Activated naive CD8-positive, alpha-beta T cell treated with anti-CD3 and anti-CD28 coated beads, Interleukin-2, amount 50 U/mL, for 24 hours (primary cell): Measurements from ENCODE around the gene XPR1.
A peak's percentile ranks its signal among the peaks of the same experiment; 100 is the strongest.

ENCODE experiments used
- ATAC-seq: fragments of 150-1000 bp; cut with Tn5 transposase; one replicate; pipeline ENCODE4 v1.10.0; 2021
- DNase-seq: peaks from one replicate; pipeline ENCODE4 v3.0.0; 2021
- H3K27ac Mint-ChIP-seq: one replicate; pipeline ENCODE4 v1.8.0; 2021; ENCODE audit warnings: mild to moderate bottlenecking, mixed read lengths
- H3K27me3 Mint-ChIP-seq: one replicate; pipeline ENCODE4 v1.8.0; 2021; ENCODE audit warnings: mixed read lengths
- H3K36me3 Mint-ChIP-seq: one replicate; pipeline ENCODE4 v1.8.0; 2021; ENCODE audit warnings: low read depth, mixed read lengths
- H3K4me1 Mint-ChIP-seq: one replicate; pipeline ENCODE4 v1.8.0; 2021; ENCODE audit warnings: mixed read lengths
- H3K4me3 Mint-ChIP-seq: one replicate; pipeline ENCODE4 v1.8.0; 2021; ENCODE audit warnings: mild to moderate bottlenecking, moderate library complexity, mixed read lengths
- H3K9me3 Mint-ChIP-seq: one replicate; pipeline ENCODE4 v1.8.0; 2021; ENCODE audit warnings: mixed read lengths

The XPR1 gene

DNA sequence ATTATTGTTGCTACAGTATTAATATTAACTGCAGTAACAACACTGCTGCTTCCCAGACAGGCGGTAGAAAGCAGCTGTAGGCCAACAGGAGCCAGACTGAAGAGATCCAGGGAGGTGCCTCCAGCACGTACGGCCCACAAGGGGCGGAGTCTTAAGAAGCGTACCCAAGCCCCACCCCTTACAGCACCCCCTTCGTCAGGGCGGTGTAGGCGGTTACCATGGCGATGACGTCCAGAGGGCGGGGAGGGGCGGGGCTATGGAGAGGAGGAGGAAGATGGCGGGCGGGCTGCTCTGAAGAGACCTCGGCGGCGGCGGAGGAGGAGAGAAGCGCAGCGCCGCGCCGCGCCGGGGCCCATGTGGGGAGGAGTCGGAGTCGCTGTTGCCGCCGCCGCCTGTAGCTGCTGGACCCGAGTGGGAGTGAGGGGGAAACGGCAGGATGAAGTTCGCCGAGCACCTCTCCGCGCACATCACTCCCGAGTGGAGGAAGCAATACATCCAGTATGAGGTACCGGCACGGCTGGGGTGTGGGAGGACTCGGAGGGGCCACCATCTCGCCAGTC, at the start of gene XPR1:
XPR1 (plus strand) TSS at position 257 of the 560 bp plus-strand sequence; CDS start at position 437, 180 bp downstream.
- Mint-ChIP-seq H3K27me3 (no peaks in the 10 kb centered on the region), H3K4me3 (no peak within 1 kb of the TSS), H3K4me1 (peaks cover 11% of the 10 kb centered on the region), H3K27ac (peak within 1 kb of the TSS; percentile 86), H3K9me3 (no peaks in the 10 kb centered on the region), H3K36me3 (no peaks in the 10 kb centered on the region)
- ATAC-seq (peak; percentile 99), DNase-seq (peak; percentile 96)

- Mint-ChIP-seq H3K36me3 (no peaks in the 10 kb centered on the region), H3K4me1 (peaks cover 20% of the 10 kb centered on the region), H3K9me3 (peaks cover 13% of the 10 kb centered on the region), H3K27me3 (no peaks in the 10 kb centered on the region), H3K27ac (peak overlapping the region; percentile 75), H3K4me3 (no peak overlapping the region)
- ATAC-seq (no peak), DNase-seq (no peak)
Measured at GRCh38 chr1:180584869-180585268, 47.0 kb upstream of the XPR1 start.

- Mint-ChIP-seq H3K4me3 (no peak overlapping the region), H3K27ac (peak overlapping the region; percentile 75), H3K36me3 (no peaks in the 10 kb centered on the region), H3K4me1 (peaks cover 18% of the 10 kb centered on the region), H3K27me3 (no peaks in the 10 kb centered on the region), H3K9me3 (peaks cover 13% of the 10 kb centered on the region)
- DNase-seq (no peak), ATAC-seq (no peak)
Measured at GRCh38 chr1:180585994-180586359, 45.8 kb upstream of the XPR1 start.

- no peak for ATAC-seq
- H3K4me1 Mint-ChIP-seq, result peaks cover 18% of the 10 kb centered on the region
- no peak overlapping the region for H3K4me3 Mint-ChIP-seq
- no peak overlapping the region for H3K27ac Mint-ChIP-seq
- H3K9me3 Mint-ChIP-seq, result peaks cover 13% of the 10 kb centered on the region
- DNase-seq, result no peak
- H3K36me3 Mint-ChIP-seq, result no peaks in the 10 kb centered on the region
- no peaks in the 10 kb centered on the region for H3K27me3 Mint-ChIP-seq
Measured at GRCh38 chr1:180586671-180587155, 45.1 kb upstream of the XPR1 start.

- no peak for ATAC-seq
- Mint-ChIP-seq H3K9me3 (peaks cover 13% of the 10 kb centered on the region), H3K27me3 (no peaks in the 10 kb centered on the region), H3K36me3 (no peaks in the 10 kb centered on the region), H3K27ac (no peak overlapping the region), H3K4me1 (peaks cover 18% of the 10 kb centered on the region), H3K4me3 (no peak overlapping the region)
- no peak for DNase-seq
Measured at GRCh38 chr1:180588121-180588520, 43.7 kb upstream of the XPR1 start.

GRCh38 chr1:180590889-180591288, 40.9 kb upstream of the XPR1 start:
- no peak overlapping the region for H3K4me3 Mint-ChIP-seq
- H3K36me3 Mint-ChIP-seq, result no peaks in the 10 kb centered on the region
- no peak for DNase-seq
- H3K4me1 Mint-ChIP-seq, result peaks cover 4% of the 10 kb centered on the region
- ATAC-seq, result no peak
- H3K27me3 Mint-ChIP-seq, result peaks cover 4% of the 10 kb centered on the region
- peaks cover 13% of the 10 kb centered on the region for H3K9me3 Mint-ChIP-seq
- no peak overlapping the region for H3K27ac Mint-ChIP-seq

- no peaks in the 10 kb centered on the region for H3K4me1 Mint-ChIP-seq
- no peaks in the 10 kb centered on the region for H3K36me3 Mint-ChIP-seq
- H3K9me3 Mint-ChIP-seq, result peaks cover 2% of the 10 kb centered on the region
- ATAC-seq (no peak), DNase-seq (no peak)
- peaks cover 4% of the 10 kb centered on the region for H3K27me3 Mint-ChIP-seq
- no peak overlapping the region for H3K4me3 Mint-ChIP-seq
- no peak overlapping the region for H3K27ac Mint-ChIP-seq
Measured at GRCh38 chr1:180593382-180593781, 38.4 kb upstream of the XPR1 start.

DNA sequence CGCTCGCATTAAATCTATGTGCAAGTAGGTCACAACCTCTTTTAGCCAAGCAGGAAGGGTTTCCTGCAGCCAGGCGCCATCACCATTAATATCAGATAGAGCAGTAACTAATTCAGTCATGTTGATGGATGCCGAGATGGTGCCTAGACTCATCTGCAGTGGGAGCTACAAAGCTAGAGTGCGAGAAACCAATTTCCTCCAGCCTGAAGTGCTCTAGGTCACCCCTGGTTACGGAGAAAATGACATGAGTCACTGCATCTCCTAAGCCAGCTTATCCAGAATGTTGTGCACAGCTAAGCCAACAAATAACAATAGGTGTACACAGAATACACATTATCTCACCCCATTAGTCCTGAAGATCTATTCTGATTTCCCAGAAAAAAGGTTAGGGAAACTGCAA, 37.1 kb upstream of the XPR1 start:
- H3K9me3 Mint-ChIP-seq, result no peaks in the 10 kb centered on the region
- H3K4me3 Mint-ChIP-seq, result no peak overlapping the region
- H3K27ac Mint-ChIP-seq, result no peak overlapping the region
- H3K4me1 Mint-ChIP-seq, result no peaks in the 10 kb centered on the region
- DNase-seq (no peak), ATAC-seq (no peak)
- no peaks in the 10 kb centered on the region for H3K36me3 Mint-ChIP-seq
- peaks cover 4% of the 10 kb centered on the region for H3K27me3 Mint-ChIP-seq

DNA sequence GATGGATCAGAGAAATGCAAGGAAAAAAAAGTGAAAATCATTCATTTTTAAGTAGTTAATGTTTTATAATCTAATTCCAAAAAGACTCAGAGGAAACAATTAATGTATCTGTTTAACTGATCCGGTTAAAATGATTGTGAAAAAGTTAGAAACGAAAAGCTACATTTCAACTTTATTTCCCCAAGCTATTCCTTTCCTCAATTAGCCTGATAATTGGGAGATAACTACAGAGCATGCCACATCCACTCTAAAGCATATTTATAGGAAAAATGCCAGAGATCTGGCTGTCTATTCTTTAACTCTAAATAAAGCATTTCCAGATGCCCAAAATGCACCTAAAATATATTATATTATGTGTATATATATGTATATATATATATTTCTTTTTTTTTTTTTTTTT, 35.9 kb upstream of the XPR1 start:
- Mint-ChIP-seq H3K4me3 (no peak overlapping the region), H3K36me3 (no peaks in the 10 kb centered on the region), H3K4me1 (no peaks in the 10 kb centered on the region), H3K9me3 (no peaks in the 10 kb centered on the region), H3K27me3 (peaks cover 4% of the 10 kb centered on the region), H3K27ac (no peak overlapping the region)
- DNase-seq (no peak), ATAC-seq (no peak)

DNA sequence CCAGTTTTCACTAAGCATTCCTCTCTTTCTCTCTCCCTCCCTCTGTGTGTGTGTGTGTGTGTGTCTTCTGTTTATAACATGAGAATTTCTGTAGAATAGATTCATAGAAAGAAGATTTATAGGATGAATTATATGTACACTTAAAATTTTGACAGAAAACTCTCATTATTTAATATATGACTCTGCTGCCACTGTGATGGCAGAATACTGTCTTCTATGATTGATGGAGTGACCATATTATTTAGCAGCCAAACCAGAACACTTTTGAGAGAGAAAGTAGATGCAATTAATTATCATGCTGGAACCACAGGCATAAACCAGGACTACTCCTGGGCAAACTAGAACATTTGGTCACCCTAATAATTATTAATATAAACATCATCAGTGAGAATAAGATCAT, 34.3 kb upstream of the XPR1 start:
- Mint-ChIP-seq H3K27me3 (peaks cover 4% of the 10 kb centered on the region), H3K4me1 (no peaks in the 10 kb centered on the region), H3K36me3 (no peaks in the 10 kb centered on the region), H3K9me3 (no peaks in the 10 kb centered on the region), H3K4me3 (no peak overlapping the region), H3K27ac (no peak overlapping the region)
- DNase-seq, result no peak
- ATAC-seq, result no peak

GRCh38 chr1:180598333-180598974, 33.4 kb upstream of the XPR1 start:
- Mint-ChIP-seq H3K27me3 (peaks cover 4% of the 10 kb centered on the region), H3K4me1 (no peaks in the 10 kb centered on the region), H3K4me3 (no peak overlapping the region), H3K27ac (no peak overlapping the region), H3K9me3 (no peaks in the 10 kb centered on the region), H3K36me3 (no peaks in the 10 kb centered on the region)
- DNase-seq (no peak), ATAC-seq (no peak)

- no peaks in the 10 kb centered on the region for H3K4me1 Mint-ChIP-seq
- no peak overlapping the region for H3K27ac Mint-ChIP-seq
- ATAC-seq (no peak), DNase-seq (no peak)
- peaks cover 2% of the 10 kb centered on the region for H3K27me3 Mint-ChIP-seq
- no peaks in the 10 kb centered on the region for H3K36me3 Mint-ChIP-seq
- no peaks in the 10 kb centered on the region for H3K9me3 Mint-ChIP-seq
- no peak overlapping the region for H3K4me3 Mint-ChIP-seq
Measured at GRCh38 chr1:180600343-180600742, 31.5 kb upstream of the XPR1 start.

DNA sequence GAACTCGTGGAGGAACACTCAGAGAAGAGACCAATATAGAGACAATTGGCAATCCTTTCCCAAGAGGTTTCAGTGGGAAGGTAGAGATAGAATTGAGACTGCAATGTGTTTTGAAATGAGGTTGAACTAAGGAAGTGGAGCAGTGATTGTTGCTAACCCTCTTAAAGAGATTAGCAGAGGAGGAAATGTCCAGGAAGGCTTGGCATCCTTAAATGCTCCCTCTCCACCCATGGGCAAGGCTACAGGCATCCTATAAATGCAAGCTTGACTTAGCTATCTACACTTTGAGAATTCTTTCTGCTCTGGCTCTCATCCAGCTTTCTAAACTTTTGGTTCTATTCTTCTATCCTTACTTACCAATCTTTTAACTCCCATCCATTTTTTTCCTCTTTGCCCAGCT, 30.3 kb upstream of the XPR1 start:
- Mint-ChIP-seq H3K4me3 (no peak overlapping the region), H3K27ac (no peak overlapping the region), H3K27me3 (no peaks in the 10 kb centered on the region), H3K36me3 (no peaks in the 10 kb centered on the region), H3K9me3 (no peaks in the 10 kb centered on the region), H3K4me1 (no peaks in the 10 kb centered on the region)
- no peak for DNase-seq
- no peak for ATAC-seq

GRCh38 chr1:180603223-180603849, 28.5 kb upstream of the XPR1 start:
- Mint-ChIP-seq H3K4me1 (no peaks in the 10 kb centered on the region), H3K27me3 (no peaks in the 10 kb centered on the region)

GRCh38 chr1:180603850-180604226, 28.0 kb upstream of the XPR1 start:
- Mint-ChIP-seq H3K27me3 (no peaks in the 10 kb centered on the region), H3K9me3 (no peaks in the 10 kb centered on the region), H3K27ac (no peak overlapping the region), H3K4me1 (no peaks in the 10 kb centered on the region), H3K36me3 (no peaks in the 10 kb centered on the region), H3K4me3 (no peak overlapping the region)
- DNase-seq, result no peak
- ATAC-seq, result no peak

More at GRCh38 chr1:180603223-180603849, 28.5 kb upstream of the XPR1 start:
- Mint-ChIP-seq H3K27ac (no peak overlapping the region), H3K9me3 (no peaks in the 10 kb centered on the region), H3K36me3 (no peaks in the 10 kb centered on the region), H3K4me3 (no peak overlapping the region)
- ATAC-seq (no peak), DNase-seq (no peak)
